Keratinocyte (primary cell): Measurements from ENCODE around the gene MEGF11. TPM values are rescaled to one million over a fixed set of nuclear protein-coding genes. Genes with fewer than 3 reads are reported as not detected.

ENCODE experiments used
- DNase-seq: peaks from one replicate; pipeline ENCODE4 v3.0.0-alpha.2; 2011; ENCODE audit warnings: low read depth, missing footprints, low spot score
- FAIRE-seq: peaks from 2 replicates; lab custom pipeline; 2011; peaks lifted over from hg19 to GRCh38; lab: Jason Lieb, UNC
- H2AFZ ChIP-seq: 2 replicates; pipeline ENCODE4 v1.6.0; 2012; ENCODE audit warnings: low read length, control low read depth, inconsistent platforms; ENCODE audit not compliant: control insufficient read depth
- H3K27ac ChIP-seq: 2 replicates; pipeline ENCODE4 v1.5.1; 2011; ENCODE audit warnings: low read length; ENCODE audit not compliant: control insufficient read depth, insufficient read depth
- H3K27me3 ChIP-seq: 3 replicates; pipeline ENCODE4 v1.6.0; 2011; ENCODE audit warnings: low read length; ENCODE audit not compliant: control insufficient read depth, insufficient read depth; ENCODE audit errors: extremely low read depth
- H3K36me3 ChIP-seq, 2 experiments: 2 replicates in 1 of 2; 3 replicates in 1 of 2; pipeline ENCODE4 v1.5.1; 2011; ENCODE audit warnings: low read length in 2 of 2, mild to moderate bottlenecking in 1 of 2; ENCODE audit not compliant: control insufficient read depth in 2 of 2, insufficient read depth in 2 of 2; ENCODE audit errors: extremely low read depth in 1 of 2
- H3K4me1 ChIP-seq: 3 replicates; pipeline ENCODE4 v1.5.1; 2011; ENCODE audit warnings: low read length; ENCODE audit not compliant: control insufficient read depth, insufficient read depth; ENCODE audit errors: extremely low read depth
- H3K4me2 ChIP-seq: 3 replicates; pipeline ENCODE4 v1.6.0; 2011; ENCODE audit warnings: low read depth, low read length; ENCODE audit not compliant: control insufficient read depth, insufficient read depth; ENCODE audit errors: extremely low read depth
- H3K4me3 ChIP-seq, 3 experiments: fragments of 200-600 bp in 1 of 3; sonication (generic) in 1 of 3; 2 replicates in 2 of 3; 3 replicates in 1 of 3; pipeline ENCODE4 v1.5.1; 2011 to 2016; ENCODE audit warnings: low read length in 3 of 3, mild to moderate bottlenecking in 3 of 3, control low read depth in 2 of 3, inconsistent platforms in 1 of 3, low read depth in 1 of 3, mixed read lengths in 1 of 3, mixed run types in 1 of 3, moderate library complexity in 1 of 3; ENCODE audit not compliant: control insufficient read depth in 2 of 3, insufficient read depth in 2 of 3; ENCODE audit errors: extremely low read depth in 1 of 3
- H3K79me2 ChIP-seq: 2 replicates; pipeline ENCODE4 v1.6.0; 2012; ENCODE audit warnings: low read length; ENCODE audit not compliant: control insufficient read depth, insufficient read depth
- H3K9ac ChIP-seq: 3 replicates; pipeline ENCODE4 v1.6.0; 2011; ENCODE audit warnings: low read length; ENCODE audit not compliant: control insufficient read depth, insufficient read depth; ENCODE audit errors: extremely low read depth
- H3K9me1 ChIP-seq: 3 replicates; pipeline ENCODE4 v1.6.0; 2011; ENCODE audit warnings: low read length; ENCODE audit not compliant: control insufficient read depth, insufficient read depth; ENCODE audit errors: extremely low read depth
- H3K9me3 ChIP-seq: 2 replicates; pipeline ENCODE4 v1.5.1; 2012; ENCODE audit warnings: low read depth, low read length; ENCODE audit not compliant: control insufficient read depth
- H4K20me1 ChIP-seq: 3 replicates; pipeline ENCODE4 v1.6.0; 2011; ENCODE audit warnings: low read length; ENCODE audit not compliant: control insufficient read depth, insufficient read depth; ENCODE audit errors: extremely low read depth
- CTCF ChIP-seq, 3 experiments: IDR thresholded peaks in 1 of 3; conservative IDR thresholded peaks in 1 of 3; optimal IDR thresholded peaks in 1 of 3; 2 replicates in 2 of 3; 3 replicates in 1 of 3; pipeline versions ENCODE3 to v1.5.1; 2011; ENCODE audit warnings: low read length in 3 of 3, mild to moderate bottlenecking in 3 of 3, moderate library complexity in 2 of 3, control low read depth in 1 of 3, inconsistent platforms in 1 of 3; ENCODE audit not compliant: insufficient read depth in 2 of 3; ENCODE audit errors: extremely low read depth in 1 of 3
- EZH2 ChIP-seq: IDR thresholded peaks from one replicate; pipeline ENCODE4 v1.6.1; 2012; ENCODE audit warnings: inconsistent platforms, mild to moderate bottlenecking, low read length, moderate library complexity
- dilution Hi-C: fragments of 300-500 bp; cut with MboI; formaldehyde crosslinking; loops from one replicate; pipeline ENCODE4 v1.7.0; 2020; ENCODE audit warnings: low sequenced_read_pairs; ENCODE audit not compliant: extremely low pct_ligation_motif_present
- polyA plus RNA-seq, 5 experiments: library from polyadenylated mRNA; depleted of rRNA in 3 of 5; stranded (reverse) in 3 of 5; stranded (forward) in 1 of 5; unstranded in 1 of 5; fragments of >200 nt; gene quantifications; 1 replicate in 1 of 5; 2 replicates in 3 of 5; 3 replicates in 1 of 5; pipeline versions ENCODE4 v1.2.1 to v1.2.3, GENCODE V29; 2011 to 2012; ENCODE audit warnings: missing spikeins in 2 of 5, low read depth in 1 of 5, low replicate concordance in 1 of 5

Gene MEGF11
- polyA plus RNA-seq, 1 donor (not counting 4 experiments of a cell fraction or from before 2014, with no cell fraction given), result not detected

GRCh38 chr15:66030650-66031049, 222.9 kb downstream of the MEGF11 start:
- no peaks in the 10 kb centered on the region for H4K20me1 ChIP-seq
- no peak overlapping the region for H3K4me2 ChIP-seq
- no peaks in the 10 kb centered on the region for H3K79me2 ChIP-seq
- TF ChIP-seq EZH2 (no peak), CTCF (optimal IDR thresholded peaks at IDR 0.05 in 1 of 3, IDR thresholded peaks at IDR 0.05 in 1 of 3, conservative IDR thresholded peaks at IDR 0.05 in 1 of 3; ENCODE audit: extremely low read depth in 1 of 3, insufficient read depth in 2 of 3, low read length in 3 of 3) (no peak)
- no peak overlapping the region for H2AFZ ChIP-seq
- H3K4me1 ChIP-seq, result peaks cover 22% of the 10 kb centered on the region
- no peaks in the 10 kb centered on the region for H3K9me3 ChIP-seq
- no peak overlapping the region for H3K9ac ChIP-seq
- dilution Hi-C loops, result no loop called here
- H3K4me3 ChIP-seq, result no peak overlapping the region
- no peaks in the 10 kb centered on the region for H3K36me3 ChIP-seq
- no peaks in the 10 kb centered on the region for H3K27me3 ChIP-seq
- no peak for FAIRE-seq
- no peak overlapping the region for H3K27ac ChIP-seq
- no peaks in the 10 kb centered on the region for H3K9me1 ChIP-seq
- no peak for DNase-seq

- Histone ChIP-seq H3K36me3 (no peaks in the 10 kb centered on the region), H3K9me3 (no peaks in the 10 kb centered on the region), H3K4me1 (peaks cover 32% of the 10 kb centered on the region), H3K27ac (no peak overlapping the region), H3K9me1 (no peaks in the 10 kb centered on the region), H4K20me1 (no peaks in the 10 kb centered on the region), H3K4me2 (no peak overlapping the region), H2AFZ (no peak overlapping the region), H3K9ac (no peak overlapping the region), H3K27me3 (no peaks in the 10 kb centered on the region), H3K4me3 (no peak overlapping the region), H3K79me2 (no peaks in the 10 kb centered on the region)
- dilution Hi-C loops, result no loop called here
- FAIRE-seq (no peak), DNase-seq (no peak)
- TF ChIP-seq EZH2 (no peak), CTCF (optimal IDR thresholded peaks at IDR 0.05 in 1 of 3, IDR thresholded peaks at IDR 0.05 in 1 of 3, conservative IDR thresholded peaks at IDR 0.05 in 1 of 3; ENCODE audit: extremely low read depth in 1 of 3, insufficient read depth in 2 of 3, low read length in 3 of 3) (no peak)
These were observed 223.9 kb downstream of the MEGF11 start for GRCh38 chr15:66029650-66030049.
